A549 (cell line): Measurements from ENCODE around the gene VEGFC.

Experiments
- CBX8 ChIP-seq: fragments of 200-600 bp; sonication (generic); IDR thresholded peaks from 2 replicates; pipeline ENCODE4 v1.6.1; 2016
- CTCF ChIP-seq: fragments of >200 bp; sonication (Bioruptor Twin); formaldehyde crosslinking; IDR thresholded peaks from 3 replicates; pipeline ENCODE4 v1.5.1; 2016
- E2F6 ChIP-seq: IDR thresholded peaks from 2 replicates; pipeline ENCODE4 v1.6.1; 2012; ENCODE audit warnings: low read depth, borderline replicate concordance
- EHMT2 ChIP-seq: fragments of 200-600 bp; sonication (generic); IDR thresholded peaks from 2 replicates; pipeline ENCODE4 v1.6.1; 2016; ENCODE audit warnings: antibody characterized with exemption, low read depth, mild to moderate bottlenecking, moderate library complexity
- HDAC2 ChIP-seq: fragments of 200-600 bp; sonication (generic); IDR thresholded peaks from 2 replicates; pipeline ENCODE4 v1.6.1; 2016
- JUN ChIP-seq, 2 experiments: fragments of >200 bp; sonication (Bioruptor Twin); formaldehyde crosslinking; IDR thresholded peaks; 2 replicates in 1 of 2; 3 replicates in 1 of 2; pipeline ENCODE4 v1.6.1; 2016 to 2017
- PBX3 ChIP-seq: IDR thresholded peaks from 2 replicates; pipeline ENCODE4 v1.6.1; 2012
- RFX5 ChIP-seq: fragments of 450-650 bp; IDR thresholded peaks from 2 replicates; pipeline ENCODE4 v1.7.1; 2014; ENCODE audit warnings: antibody characterized with exemption, mild to moderate bottlenecking, moderate library complexity
- SMC3 ChIP-seq: fragments of >200 bp; sonication (Bioruptor Twin); formaldehyde crosslinking; IDR thresholded peaks from 3 replicates; pipeline ENCODE4 v1.6.1; 2018; ENCODE audit warnings: inconsistent platforms
- USF2 ChIP-seq: fragments of 450-650 bp; IDR thresholded peaks from 2 replicates; pipeline ENCODE4 v1.6.1; 2014; ENCODE audit warnings: antibody characterized with exemption
- ZFP36 ChIP-seq: fragments of 450-650 bp; IDR thresholded peaks from 2 replicates; pipeline ENCODE4 v1.6.1; 2014; ENCODE audit warnings: borderline replicate concordance; ENCODE audit not compliant: partially characterized antibody

GRCh38 chr4:176718881-176719280 is 73.8 kb downstream of the VEGFC start:
- TF ChIP-seq CTCF (no peak), JUN (IDR thresholded peaks at IDR 0.05) (no peak), SMC3 (no peak), HDAC2 (no peak), RFX5 (no peak), ZFP36 (no peak), EHMT2 (no peak), PBX3 (no peak), CBX8 (no peak), USF2 (no peak), E2F6 (no peak)
